ENCODE measurements around the gene PTPN9. TPM values are rescaled to one million over a fixed set of nuclear protein-coding genes. Genes with fewer than 3 reads are reported as not detected.

The PTPN9 gene
- total and polyA plus RNA-seq, 2 of the 13 experiments (the other 11 are each of a cell fraction or from before 2014, with no cell fraction given): 16.6 to 19.9 TPM

- TF ChIP-seq, protein P1, sequence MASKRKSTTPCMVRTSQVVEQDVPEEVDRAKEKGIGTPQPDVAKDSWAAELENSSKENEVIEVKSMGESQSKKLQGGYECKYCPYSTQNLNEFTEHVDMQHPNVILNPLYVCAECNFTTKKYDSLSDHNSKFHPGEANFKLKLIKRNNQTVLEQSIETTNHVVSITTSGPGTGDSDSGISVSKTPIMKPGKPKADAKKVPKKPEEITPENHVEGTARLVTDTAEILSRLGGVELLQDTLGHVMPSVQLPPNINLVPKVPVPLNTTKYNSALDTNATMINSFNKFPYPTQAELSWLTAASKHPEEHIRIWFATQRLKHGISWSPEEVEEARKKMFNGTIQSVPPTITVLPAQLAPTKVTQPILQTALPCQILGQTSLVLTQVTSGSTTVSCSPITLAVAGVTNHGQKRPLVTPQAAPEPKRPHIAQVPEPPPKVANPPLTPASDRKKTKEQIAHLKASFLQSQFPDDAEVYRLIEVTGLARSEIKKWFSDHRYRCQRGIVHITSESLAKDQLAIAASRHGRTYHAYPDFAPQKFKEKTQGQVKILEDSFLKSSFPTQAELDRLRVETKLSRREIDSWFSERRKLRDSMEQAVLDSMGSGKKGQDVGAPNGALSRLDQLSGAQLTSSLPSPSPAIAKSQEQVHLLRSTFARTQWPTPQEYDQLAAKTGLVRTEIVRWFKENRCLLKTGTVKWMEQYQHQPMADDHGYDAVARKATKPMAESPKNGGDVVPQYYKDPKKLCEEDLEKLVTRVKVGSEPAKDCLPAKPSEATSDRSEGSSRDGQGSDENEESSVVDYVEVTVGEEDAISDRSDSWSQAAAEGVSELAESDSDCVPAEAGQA (IDR thresholded peaks at IDR 0.05; ENCODE audit: low read depth): peak; percentile 57; the same call in 1 of the 2 replicates
- TF ChIP-seq, protein P1 (CRISPR knock-in tag; IDR thresholded peaks at IDR 0.05; ENCODE audit: borderline replicate concordance): no peak
- TF ChIP-seq ZNF382 (CRISPR knock-in tag; IDR thresholded peaks at IDR 0.05; ENCODE audit: borderline replicate concordance) (no peak), RFXANK (CRISPR knock-in tag; IDR thresholded peaks at IDR 0.05) (no peak; the same call in none of the 2 replicates), SNRNP70 (IDR thresholded peaks at IDR 0.05; ENCODE audit: low read depth, low read length) (no peak), SIN3B (IDR thresholded peaks at IDR 0.05; ENCODE audit: low read length) (0 out of 2 replicates have a peak, but pooled peaks have one; percentile 36), YEATS2 (CRISPR knock-in tag; IDR thresholded peaks at IDR 0.05; ENCODE audit: borderline replicate concordance) (peak; percentile 88), SP140L (CRISPR knock-in tag; IDR thresholded peaks at IDR 0.05; ENCODE audit: borderline replicate concordance) (peak; percentile 80; the same call in 1 of the 2 replicates), ZNF232 (CRISPR knock-in tag; IDR thresholded peaks at IDR 0.05; ENCODE audit: borderline replicate concordance) (peak; percentile 75; the same call in 1 of the 2 replicates), ZSCAN5A (CRISPR knock-in tag; IDR thresholded peaks at IDR 0.05; ENCODE audit: borderline replicate concordance) (0 out of 2 replicates have a peak, but pooled peaks have one; percentile 41), HNF4G (IDR thresholded peaks at IDR 0.05; ENCODE audit: borderline replicate concordance, low read depth, low read length) (no peak; the same call in 1 of the 2 replicates), HNF4G (CRISPR knock-in tag; IDR thresholded peaks at IDR 0.05; ENCODE audit: borderline replicate concordance, low read depth) (no peak), KDM3A (CRISPR knock-in tag; IDR thresholded peaks at IDR 0.05; ENCODE audit: low read depth) (peak; percentile 48; the same call in 1 of the 2 replicates), SMAD3 (CRISPR knock-in tag; IDR thresholded peaks at IDR 0.05) (no peak), ATF7 (IDR thresholded peaks at IDR 0.05) (peak; percentile 24; the same call in 1 of the 2 replicates), ATF7 (CRISPR knock-in tag; IDR thresholded peaks at IDR 0.05) (0 out of 2 replicates have a peak, but pooled peaks have one; percentile 70), NR2F6 (IDR thresholded peaks at IDR 0.05) (no peak), NR2F6 (CRISPR knock-in tag; IDR thresholded peaks at IDR 0.05) (peak; percentile 46; the same call in 1 of the 2 replicates)
- TF ChIP-seq, protein P2, sequence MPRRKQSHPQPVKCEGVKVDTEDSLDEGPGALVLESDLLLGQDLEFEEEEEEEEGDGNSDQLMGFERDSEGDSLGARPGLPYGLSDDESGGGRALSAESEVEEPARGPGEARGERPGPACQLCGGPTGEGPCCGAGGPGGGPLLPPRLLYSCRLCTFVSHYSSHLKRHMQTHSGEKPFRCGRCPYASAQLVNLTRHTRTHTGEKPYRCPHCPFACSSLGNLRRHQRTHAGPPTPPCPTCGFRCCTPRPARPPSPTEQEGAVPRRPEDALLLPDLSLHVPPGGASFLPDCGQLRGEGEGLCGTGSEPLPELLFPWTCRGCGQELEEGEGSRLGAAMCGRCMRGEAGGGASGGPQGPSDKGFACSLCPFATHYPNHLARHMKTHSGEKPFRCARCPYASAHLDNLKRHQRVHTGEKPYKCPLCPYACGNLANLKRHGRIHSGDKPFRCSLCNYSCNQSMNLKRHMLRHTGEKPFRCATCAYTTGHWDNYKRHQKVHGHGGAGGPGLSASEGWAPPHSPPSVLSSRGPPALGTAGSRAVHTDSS (CRISPR knock-in tag; conservative IDR thresholded peaks at IDR 0.05): no peak
- TF ChIP-seq, protein P3, sequence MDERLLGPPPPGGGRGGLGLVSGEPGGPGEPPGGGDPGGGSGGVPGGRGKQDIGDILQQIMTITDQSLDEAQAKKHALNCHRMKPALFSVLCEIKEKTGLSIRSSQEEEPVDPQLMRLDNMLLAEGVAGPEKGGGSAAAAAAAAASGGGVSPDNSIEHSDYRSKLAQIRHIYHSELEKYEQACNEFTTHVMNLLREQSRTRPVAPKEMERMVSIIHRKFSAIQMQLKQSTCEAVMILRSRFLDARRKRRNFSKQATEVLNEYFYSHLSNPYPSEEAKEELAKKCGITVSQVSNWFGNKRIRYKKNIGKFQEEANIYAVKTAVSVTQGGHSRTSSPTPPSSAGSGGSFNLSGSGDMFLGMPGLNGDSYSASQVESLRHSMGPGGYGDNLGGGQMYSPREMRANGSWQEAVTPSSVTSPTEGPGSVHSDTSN (CRISPR knock-in tag; IDR thresholded peaks at IDR 0.05): no peak
These were observed 125.2 kb downstream of the PTPN9 start (continued) for GRCh38 chr15:75453703-75454470.

All from HepG2 (cell line).